ENCODE data around the gene SETDB1. TPM values are rescaled to one million over a fixed set of nuclear protein-coding genes. Genes with fewer than 3 reads are reported as not detected.

The SETDB1 gene
- total RNA-seq, 4 donors from 2014 or later = 24.9 to 30.2 (median 27.7) TPM

DNA sequence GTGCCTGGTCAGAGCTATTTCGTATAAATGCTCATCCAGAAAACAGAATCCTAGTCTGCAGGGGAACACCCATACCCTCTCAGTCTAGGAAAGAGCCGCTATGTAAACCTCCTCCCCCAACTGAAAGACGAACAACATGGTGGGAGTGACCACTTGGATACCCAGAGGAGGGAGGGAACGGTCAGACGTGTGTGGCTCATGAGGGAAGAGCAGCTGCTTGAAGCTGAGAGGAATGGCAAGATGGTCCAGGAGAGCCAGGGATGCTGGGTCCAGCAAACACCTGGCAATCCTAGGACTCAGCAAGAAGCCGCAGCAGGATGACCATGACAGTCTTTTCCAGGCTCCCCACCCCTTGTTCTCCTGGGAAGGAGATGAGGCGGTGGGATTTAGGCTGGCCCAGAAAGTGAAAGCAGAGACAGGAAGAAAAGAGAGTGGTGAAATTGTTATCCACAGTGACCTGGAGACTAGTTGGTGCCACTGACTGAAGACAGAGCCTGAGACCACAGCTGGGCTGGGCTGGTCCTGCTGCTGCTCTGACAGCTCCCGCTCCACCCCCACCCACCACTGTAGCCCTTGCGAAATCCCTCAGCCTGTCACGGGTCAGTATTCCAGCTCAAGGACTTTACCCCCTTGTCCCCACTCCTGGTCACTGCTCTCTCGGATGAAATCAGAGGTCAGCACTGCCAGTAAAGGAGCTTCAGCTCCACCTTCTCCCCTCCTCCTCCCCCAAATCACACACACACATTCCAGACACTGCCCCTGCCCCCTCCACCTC lies 44.8 kb downstream of the SETDB1 start:
- Histone ChIP-seq H3K27me3 (no peaks in the 10 kb centered on the region), H3K4me3 (peak overlapping the region; percentile 73 to 98 (median 90)), H3K4me1 (peaks cover 47 to 65% (median 60%) of the 10 kb centered on the region in 4 donors), H3K36me3 (peaks cover 28 to 32% (median 30%) of the 10 kb centered on the region in 4 donors), H3K27ac (replicated peaks in 1 of 4) (peak overlapping the region; percentile 93 to 98 (median 98)), H3K9me3 (no peaks in the 10 kb centered on the region)
- DNase-seq (ENCODE audit: extremely low spot score) = no peak
- intact Hi-C loops (cut with DNase I) = loop anchor here (5.0 kb wide), 1 partner anchor 94 kb away; the partner anchor contains the start of gene ARNT
- WGBS = 28% methylated on average over 11 of the region's 11 CpGs
- peak; percentile 48 to 50 for TF ChIP-seq POLR2AphosphoS5 (IDR thresholded peaks at IDR 0.05)
- TF ChIP-seq POLR2A (IDR thresholded peaks at IDR 0.05; ENCODE audit: low read depth) = no peak
- TF ChIP-seq EP300 (IDR thresholded peaks at IDR 0.05) = no peak
- TF ChIP-seq CTCF (IDR thresholded peaks at IDR 0.05) = no peak

DNA sequence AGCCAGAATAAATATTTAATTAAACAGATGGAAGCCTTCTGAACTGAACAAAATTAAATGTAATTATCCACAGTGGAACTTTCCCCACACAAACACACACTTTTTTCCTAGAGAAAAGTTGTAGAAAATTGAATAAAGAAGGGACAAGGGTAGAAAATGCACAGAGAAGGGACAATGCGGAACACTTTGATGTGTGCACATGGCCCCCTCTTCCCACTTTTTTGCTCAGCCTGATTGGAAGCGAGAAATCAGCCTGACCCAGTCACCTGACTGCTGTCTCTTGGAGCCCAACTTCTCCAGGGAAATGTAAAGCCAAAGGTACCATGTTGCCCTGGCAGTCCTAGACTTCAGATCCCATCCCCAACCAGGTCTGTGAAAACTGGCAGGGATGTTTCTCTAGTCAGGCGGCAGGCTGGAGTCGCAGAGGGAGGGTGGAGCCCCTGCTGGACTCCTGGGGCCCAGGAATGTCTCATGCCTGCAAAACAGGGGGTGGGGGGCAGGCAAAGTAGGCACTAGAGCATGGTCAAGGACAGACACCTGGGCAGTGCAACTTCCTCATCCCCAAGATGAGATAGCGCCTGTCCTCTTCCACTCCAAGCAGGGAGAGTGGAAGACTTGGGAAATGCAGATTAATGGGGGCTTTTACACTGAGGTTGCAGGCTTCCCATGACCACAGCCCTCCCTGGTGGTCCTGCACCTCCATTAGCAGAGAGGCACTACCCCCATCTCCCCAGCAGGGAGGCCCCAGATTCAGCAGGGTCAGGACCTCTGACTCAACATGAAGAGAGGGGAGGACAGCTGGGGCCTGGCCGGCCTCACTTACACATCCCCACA lies 45.6 kb downstream of the SETDB1 start:
- peak overlapping the region; percentile 93 to 98 (median 98) for H3K27ac ChIP-seq (replicated peaks in 1 of 4)
- 56% methylated on average over 5 of the region's 6 CpGs for WGBS
- H3K9me3 ChIP-seq = no peaks in the 10 kb centered on the region
- peak overlapping the region; percentile 73 to 98 (median 90) for H3K4me3 ChIP-seq
- intact Hi-C loops (cut with DNase I) = loop anchor here (5.0 kb wide), 1 partner anchor 94 kb away; the partner anchor contains the start of gene ARNT
- H3K4me1 ChIP-seq = peaks cover 51 to 70% (median 62%) of the 10 kb centered on the region in 4 donors
- DNase-seq (ENCODE audit: extremely low spot score) = no peak
- TF ChIP-seq CTCF (IDR thresholded peaks at IDR 0.05) (no peak), EP300 (IDR thresholded peaks at IDR 0.05) (no peak), POLR2A (IDR thresholded peaks at IDR 0.05; ENCODE audit: low read depth) (no peak), POLR2AphosphoS5 (IDR thresholded peaks at IDR 0.05) (no peak)
- H3K27me3 ChIP-seq = no peaks in the 10 kb centered on the region
- peaks cover 20 to 24% (median 22%) of the 10 kb centered on the region in 4 donors for H3K36me3 ChIP-seq

GRCh38 chr1:150972417-150972940 lies 46.3 kb downstream of the SETDB1 start:
- no peak for DNase-seq (ENCODE audit: extremely low spot score)
- WGBS = 49% methylated on average over 4 of the region's 4 CpGs
- H3K27me3 ChIP-seq = no peaks in the 10 kb centered on the region
- no peaks in the 10 kb centered on the region for H3K9me3 ChIP-seq
- peaks cover 55 to 76% (median 68%) of the 10 kb centered on the region in 4 donors for H3K4me1 ChIP-seq
- H3K36me3 ChIP-seq = peaks cover 14 to 18% (median 16%) of the 10 kb centered on the region in 4 donors
- peak overlapping the region; percentile 73 to 98 (median 90) for H3K4me3 ChIP-seq
- H3K27ac ChIP-seq (replicated peaks in 1 of 4) = peak overlapping the region; percentile 93 to 98 (median 98)
- intact Hi-C loops (cut with DNase I) = loop anchor here (5.0 kb wide), 1 partner anchor 95 kb away; the partner anchor contains the start of gene ARNT
- TF ChIP-seq CTCF (IDR thresholded peaks at IDR 0.05) = no peak

- Histone ChIP-seq H3K4me3 (peak overlapping the region; percentile 73 to 98 (median 90)), H3K27ac (replicated peaks in 1 of 4) (peak overlapping the region; percentile 93 to 98 (median 98)), H3K27me3 (no peaks in the 10 kb centered on the region), H3K36me3 (peaks cover 5 to 9% (median 7%) of the 10 kb centered on the region in 4 donors), H3K9me3 (no peaks in the 10 kb centered on the region), H3K4me1 (peaks cover 60 to 80% (median 73%) of the 10 kb centered on the region in 4 donors)
- intact Hi-C loops (cut with DNase I) = loop anchor here (5.0 kb wide), 1 partner anchor 96 kb away; the partner anchor contains the start of gene ARNT
- TF ChIP-seq EP300 (IDR thresholded peaks at IDR 0.05) = no peak
- TF ChIP-seq CTCF (IDR thresholded peaks at IDR 0.05) = no peak
- TF ChIP-seq POLR2AphosphoS5 (IDR thresholded peaks at IDR 0.05) = no peak
- TF ChIP-seq POLR2A (IDR thresholded peaks at IDR 0.05; ENCODE audit: low read depth) = no peak
- 17% methylated on average over 10 of the region's 15 CpGs for WGBS
- no peak for DNase-seq (ENCODE audit: extremely low spot score)
Measured at GRCh38 chr1:150973258-150973835, 47.2 kb downstream of the SETDB1 start.

All from esophagus muscularis mucosa (tissue), 4 donors.